Peyer's patch (tissue), 4 donors: ENCODE data around the gene ZNF473. TPM values are rescaled to one million over a fixed set of nuclear protein-coding genes. Genes with fewer than 3 reads are reported as not detected.

Experiments used
- DNase-seq, 3 donors: peaks; one replicate each; pipeline ENCODE4 v3.0.0-alpha.2; 2017 to 2019
- H3K27ac ChIP-seq, 4 donors: fragments of 200-600 bp; sonication (generic); one replicate each; pipeline ENCODE4 v1.5.1; 2016 to 2019
- H3K27me3 ChIP-seq, 2 donors: fragments of 200-600 bp; sonication (generic); one replicate each; pipeline ENCODE4 v1.5.1; 2019
- H3K36me3 ChIP-seq, 3 donors: fragments of 200-600 bp; sonication (generic); one replicate each; pipeline ENCODE4 v1.5.1; 2016 to 2019
- H3K4me1 ChIP-seq, 4 donors: fragments of 200-600 bp; sonication (generic); one replicate each; pipeline ENCODE4 v1.5.1; 2016 to 2019
- H3K4me3 ChIP-seq, 4 donors: fragments of 200-600 bp; sonication (generic); 1 replicate in 3 of 4; 2 replicates in 1 of 4; pipeline ENCODE4 v1.5.1; 2016 to 2019; ENCODE audit warnings: mild to moderate bottlenecking in 1 of 4
- H3K9me3 ChIP-seq, 4 donors: fragments of 200-600 bp; sonication (generic); one replicate each; pipeline ENCODE4 v1.5.1; 2016 to 2019; ENCODE audit warnings: mild to moderate bottlenecking in 1 of 4
- POLR2A ChIP-seq, 2 donors: fragments of 450-650 bp; IDR thresholded peaks; one replicate each; pipeline ENCODE4 v1.5.1; 2017; ENCODE audit warnings: antibody characterized with exemption in 2 of 2, mild to moderate bottlenecking in 2 of 2, moderate library complexity in 2 of 2
- total RNA-seq, 4 donors: library from RNA; depleted of rRNA; stranded (reverse); fragments of >200 nt; gene quantifications; one replicate each; pipeline ENCODE4 v1.1.0, GENCODE V29; 2016
- TF ChIP-seq, protein P1 (sequence below), 6 experiments: fragments of 450-650 bp in 4 of 6; fragments of 200-600 bp in 2 of 6; sonication (generic) in 1 of 6; IDR thresholded peaks; one replicate each; pipeline ENCODE4 v1.5.1; 2017 to 2019; ENCODE audit warnings: antibody characterized with exemption in 6 of 6, mild to moderate bottlenecking in 3 of 6, moderate library complexity in 1 of 6

Gene ZNF473
- total RNA-seq, 4 donors from 2014 or later, result 7.5 to 14.9 (median 9.2) TPM

- Histone ChIP-seq H3K27ac (no peak overlapping the region), H3K9me3 (no peaks in the 10 kb centered on the region), H3K36me3 (peaks cover 0 to 96% (median 0%) of the 10 kb centered on the region in 3 donors), H3K4me3 (no peak overlapping the region), H3K27me3 (no peaks in the 10 kb centered on the region), H3K4me1 (peaks cover 0 to 11% (median 0%) of the 10 kb centered on the region in 4 donors)
- no peak for DNase-seq
- TF ChIP-seq, protein P1, sequence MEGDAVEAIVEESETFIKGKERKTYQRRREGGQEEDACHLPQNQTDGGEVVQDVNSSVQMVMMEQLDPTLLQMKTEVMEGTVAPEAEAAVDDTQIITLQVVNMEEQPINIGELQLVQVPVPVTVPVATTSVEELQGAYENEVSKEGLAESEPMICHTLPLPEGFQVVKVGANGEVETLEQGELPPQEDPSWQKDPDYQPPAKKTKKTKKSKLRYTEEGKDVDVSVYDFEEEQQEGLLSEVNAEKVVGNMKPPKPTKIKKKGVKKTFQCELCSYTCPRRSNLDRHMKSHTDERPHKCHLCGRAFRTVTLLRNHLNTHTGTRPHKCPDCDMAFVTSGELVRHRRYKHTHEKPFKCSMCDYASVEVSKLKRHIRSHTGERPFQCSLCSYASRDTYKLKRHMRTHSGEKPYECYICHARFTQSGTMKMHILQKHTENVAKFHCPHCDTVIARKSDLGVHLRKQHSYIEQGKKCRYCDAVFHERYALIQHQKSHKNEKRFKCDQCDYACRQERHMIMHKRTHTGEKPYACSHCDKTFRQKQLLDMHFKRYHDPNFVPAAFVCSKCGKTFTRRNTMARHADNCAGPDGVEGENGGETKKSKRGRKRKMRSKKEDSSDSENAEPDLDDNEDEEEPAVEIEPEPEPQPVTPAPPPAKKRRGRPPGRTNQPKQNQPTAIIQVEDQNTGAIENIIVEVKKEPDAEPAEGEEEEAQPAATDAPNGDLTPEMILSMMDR (IDR thresholded peaks at IDR 0.05), result no peak
- TF ChIP-seq POLR2A (IDR thresholded peaks at IDR 0.05), result no peak
Observed at GRCh38 chr19:50000038-50000840, 25.6 kb upstream of the ZNF473 start.

DNA sequence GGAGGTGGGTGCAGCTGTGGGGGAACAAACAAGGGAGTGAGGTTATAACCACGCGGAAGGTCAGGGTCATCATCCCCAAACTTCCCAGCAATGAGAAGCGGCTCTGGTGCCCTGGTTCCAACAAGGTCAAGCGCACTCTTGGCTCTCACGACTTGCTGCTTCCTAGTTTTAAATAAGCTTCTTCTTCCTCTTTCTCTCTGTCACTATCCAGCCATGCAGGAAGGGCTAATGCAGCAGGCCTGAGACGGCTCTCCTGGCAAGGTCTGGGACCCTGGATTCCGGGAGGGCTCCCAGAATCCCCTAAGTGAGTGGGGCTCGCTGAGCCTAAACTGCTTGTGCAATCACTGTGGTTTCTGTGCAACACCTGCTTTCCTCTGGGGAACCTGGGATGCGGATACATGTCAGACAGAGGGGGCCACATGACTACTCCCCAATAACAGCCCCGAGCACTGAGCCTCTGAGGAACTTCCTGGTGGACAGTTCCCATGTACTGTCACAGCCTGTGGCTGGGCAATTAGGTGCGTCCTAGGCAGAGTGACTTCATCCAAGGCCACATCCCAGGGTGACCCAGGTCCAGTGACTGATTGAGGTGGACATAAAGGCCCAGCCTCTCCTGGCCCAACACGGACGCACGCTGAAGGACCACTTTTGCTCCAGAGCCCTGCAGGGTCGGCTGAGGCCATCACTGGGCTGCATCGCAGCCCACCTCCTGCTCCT, 24.8 kb upstream of the ZNF473 start:
- TF ChIP-seq, protein P1 (IDR thresholded peaks at IDR 0.05), result no peak
- no peak for TF ChIP-seq POLR2A (IDR thresholded peaks at IDR 0.05)
- H3K4me3 ChIP-seq, result no peak overlapping the region
- DNase-seq, result no peak
- H3K36me3 ChIP-seq, result peaks cover 0 to 96% (median 0%) of the 10 kb centered on the region in 3 donors
- H3K9me3 ChIP-seq, result no peaks in the 10 kb centered on the region
- no peak overlapping the region for H3K27ac ChIP-seq
- H3K4me1 ChIP-seq, result peaks cover 0 to 11% (median 0%) of the 10 kb centered on the region in 4 donors
- H3K27me3 ChIP-seq, result no peaks in the 10 kb centered on the region

GRCh38 chr19:50001775-50002174, 24.0 kb upstream of the ZNF473 start:
- Histone ChIP-seq H3K9me3 (no peaks in the 10 kb centered on the region), H3K4me1 (peaks cover 0 to 11% (median 0%) of the 10 kb centered on the region in 4 donors), H3K4me3 (no peak overlapping the region), H3K27me3 (no peaks in the 10 kb centered on the region), H3K36me3 (peaks cover 0 to 96% (median 0%) of the 10 kb centered on the region in 3 donors), H3K27ac (no peak overlapping the region)
- no peak for TF ChIP-seq POLR2A (IDR thresholded peaks at IDR 0.05)
- TF ChIP-seq, protein P1 (IDR thresholded peaks at IDR 0.05), result no peak
- DNase-seq, result no peak

DNA sequence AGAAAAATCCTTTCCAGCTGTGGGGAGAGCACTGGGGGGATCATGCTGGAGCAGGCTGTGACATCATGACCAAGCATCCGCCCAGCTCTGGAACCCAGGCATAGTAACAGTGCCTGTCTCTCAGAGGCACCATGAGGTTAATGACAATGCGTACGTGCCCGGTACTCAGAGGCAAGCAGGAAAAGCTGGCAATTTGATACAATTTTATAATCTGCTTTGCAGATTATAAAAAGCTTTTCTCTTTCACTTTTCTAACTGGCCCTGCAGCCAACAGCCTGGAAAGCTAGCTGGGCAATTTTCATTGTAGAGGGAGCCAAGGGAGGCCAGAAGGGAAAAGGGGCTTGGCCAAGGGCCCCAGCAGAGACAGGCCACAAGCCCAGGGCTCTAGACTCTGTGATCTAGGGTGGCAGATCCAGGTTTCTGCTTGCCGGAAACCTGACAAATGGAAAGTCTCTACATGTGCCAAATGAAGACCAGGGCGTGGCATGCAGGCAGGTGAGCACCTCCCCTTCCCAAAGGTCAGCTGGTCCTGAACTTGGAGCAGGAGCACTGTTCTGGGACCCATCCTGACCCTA, 23.3 kb upstream of the ZNF473 start:
- Histone ChIP-seq H3K4me1 (peaks cover 0 to 11% (median 0%) of the 10 kb centered on the region in 4 donors), H3K9me3 (no peaks in the 10 kb centered on the region), H3K27ac (no peak overlapping the region), H3K27me3 (no peaks in the 10 kb centered on the region), H3K36me3 (peaks cover 0 to 96% (median 0%) of the 10 kb centered on the region in 3 donors), H3K4me3 (no peak overlapping the region)
- no peak for DNase-seq
- no peak for TF ChIP-seq POLR2A (IDR thresholded peaks at IDR 0.05)
- TF ChIP-seq, protein P1 (IDR thresholded peaks at IDR 0.05), result no peak

GRCh38 chr19:50003254-50003788, 22.5 kb upstream of the ZNF473 start:
- H3K4me1 ChIP-seq, result peaks cover 0 to 11% (median 0%) of the 10 kb centered on the region in 4 donors
- H3K36me3 ChIP-seq, result peaks cover 0 to 96% (median 0%) of the 10 kb centered on the region in 3 donors
- no peak overlapping the region for H3K4me3 ChIP-seq
- no peak for DNase-seq
- no peaks in the 10 kb centered on the region for H3K9me3 ChIP-seq
- H3K27ac ChIP-seq, result no peak overlapping the region
- H3K27me3 ChIP-seq, result no peaks in the 10 kb centered on the region
- TF ChIP-seq, protein P1 (IDR thresholded peaks at IDR 0.05), result no peak
- TF ChIP-seq POLR2A (IDR thresholded peaks at IDR 0.05), result no peak
